OCI-LY7 (cell line): ENCODE data around the gene TXNRD1. TPM values are rescaled to one million over a fixed set of nuclear protein-coding genes. Genes with fewer than 3 reads are reported as not detected.
"Not testable (repeated sequence)": the region's sequence is repeated elsewhere in the genome, so short reads cannot be mapped to it uniquely, and the experiment has no call there.

ENCODE experiments used
- BruUV-seq: library from RNA; stranded (reverse); fragments of 400-500 nt; replicated peaks from 2 replicates; lab custom pipeline; 2021; lab: Mats Ljungman, UMichigan
- CTCF ChIA-PET: fragments of 300-600 bp; sonication (Branson Sonifier 250); formaldehyde crosslinking; loops from one replicate; lab custom pipeline; 2022; ENCODE audit warnings: antibody characterized with exemption; ENCODE audit not compliant: unreplicated experiment; lab: Charles Lee
- POLR2A ChIA-PET: fragments of 300-600 bp; sonication (Branson Sonifier 250); formaldehyde crosslinking; loops from one replicate; lab custom pipeline; 2022; ENCODE audit warnings: antibody characterized with exemption; lab: Charles Lee
- DNase-seq: peaks from one replicate; pipeline ENCODE4 v3.0.0-alpha.2; 2015; ENCODE audit warnings: low spot score
- H2AFZ ChIP-seq: fragments of 200-600 bp; sonication (generic), shearing (Covaris generic); 2 replicates; pipeline ENCODE4 v1.6.1; 2014; ENCODE audit warnings: mild to moderate bottlenecking, antibody characterized with exemption, low read length, moderate library complexity
- H3K27ac ChIP-seq: fragments of 200-600 bp; sonication (generic); 2 replicates; pipeline ENCODE4 v1.5.1; 2014; ENCODE audit warnings: mixed run types, low read depth, mild to moderate bottlenecking, moderate library complexity, low read length, inconsistent platforms; ENCODE audit not compliant: poor library complexity, severe bottlenecking
- H3K36me3 ChIP-seq: fragments of 200-600 bp; sonication (generic); 2 replicates; pipeline ENCODE4 v1.6.1; 2014; ENCODE audit warnings: mild to moderate bottlenecking, antibody characterized with exemption, low read length, moderate library complexity, mixed read lengths; ENCODE audit not compliant: insufficient read depth
- H3K4me1 ChIP-seq: fragments of 200-600 bp; sonication (generic); 2 replicates; pipeline ENCODE4 v1.5.1; 2014; ENCODE audit warnings: mild to moderate bottlenecking, low read length; ENCODE audit not compliant: insufficient read depth, poor library complexity, severe bottlenecking
- H3K4me2 ChIP-seq: fragments of 200-600 bp; sonication (generic); 2 replicates; pipeline ENCODE4 v1.6.1; 2014; ENCODE audit warnings: mild to moderate bottlenecking, low read length
- H3K4me3 ChIP-seq: fragments of 200-600 bp; sonication (generic); 2 replicates; pipeline ENCODE4 v1.5.1; 2014; ENCODE audit warnings: mild to moderate bottlenecking, low read depth, low read length; ENCODE audit not compliant: poor library complexity, severe bottlenecking
- H3K79me2 ChIP-seq: fragments of 200-600 bp; sonication (generic); 2 replicates; pipeline ENCODE4 v1.6.1; 2016; ENCODE audit warnings: low read depth, mild to moderate bottlenecking, low read length, moderate library complexity, mixed read lengths; ENCODE audit not compliant: insufficient read depth
- H3K9me2 ChIP-seq: fragments of 200-600 bp; sonication (generic); 2 replicates; pipeline ENCODE4 v1.6.1; 2016; ENCODE audit warnings: mild to moderate bottlenecking, low read length, mixed read lengths; ENCODE audit not compliant: insufficient read depth
- H3K9me3 ChIP-seq: fragments of 200-600 bp; sonication (generic); 2 replicates; pipeline ENCODE4 v1.6.1; 2014; ENCODE audit warnings: mild to moderate bottlenecking, mixed run types, low read length, mixed read lengths
- H4K20me1 ChIP-seq: fragments of 200-600 bp; sonication (generic); 2 replicates; pipeline ENCODE4 v1.6.1; 2014; ENCODE audit warnings: mild to moderate bottlenecking, antibody characterized with exemption, low read length, moderate library complexity, mixed read lengths; ENCODE audit not compliant: insufficient read depth
- EZH2phosphoT487 ChIP-seq: fragments of 200-600 bp; sonication (generic); IDR thresholded peaks from 2 replicates; pipeline ENCODE4 v1.6.1; 2018; ENCODE audit warnings: low read depth, borderline replicate concordance, mild to moderate bottlenecking, mixed run types, antibody characterized with exemption, low read length, moderate library complexity, mixed read lengths
- intact Hi-C: fragments of 100-400 bp; cut with micrococcal nuclease; formaldehyde crosslinking; loops from one replicate; pipeline ENCODE4 v1.10.0; 2022; ENCODE audit not compliant: unreplicated experiment
- total RNA-seq, 2 experiments: library from RNA; depleted of rRNA in 1 of 2; stranded (reverse); fragments of >200 nt in 1 of 2; shearing (Covaris generic) in 1 of 2; gene quantifications; 2 replicates each; pipeline ENCODE4 v1.2.3, GENCODE V29; 2014 to 2022
- TF ChIP-seq, protein P1 (sequence below): fragments of 200-600 bp; sonication (generic); conservative IDR thresholded peaks from 2 replicates; pipeline ENCODE4 v1.5.1; 2014; ENCODE audit warnings: mild to moderate bottlenecking, antibody characterized with exemption, low read length, moderate library complexity, mixed read lengths

The TXNRD1 gene
- total RNA-seq, 2 experiments from 2014 or later: 117 to 132 TPM

- Histone ChIP-seq H3K4me1 (peaks cover 9% of the 10 kb centered on the region), H3K9me3 (no peaks in the 10 kb centered on the region), H4K20me1 (no peaks in the 10 kb centered on the region), H3K27ac (no peak overlapping the region), H2AFZ (no peak overlapping the region), H3K79me2 (no peaks in the 10 kb centered on the region), H3K4me2 (no peak overlapping the region), H3K36me3 (no peaks in the 10 kb centered on the region), H3K9me2 (no peaks in the 10 kb centered on the region), H3K4me3 (no peak overlapping the region)
- no TSS peak for BruUV-seq
- no peak for DNase-seq
- CTCF ChIA-PET: no interaction called here
- POLR2A ChIA-PET: interaction anchor here (0.6 kb wide), 1 partner anchor 248 kb away, joined by 3 read pairs; no protein-coding TSS in a partner anchor
- intact Hi-C loops: loop anchor here (10.0 kb wide), 1 partner anchor 189 kb away; no protein-coding TSS in a partner anchor
- TF ChIP-seq EZH2phosphoT487: no peak
- TF ChIP-seq, protein P1, sequence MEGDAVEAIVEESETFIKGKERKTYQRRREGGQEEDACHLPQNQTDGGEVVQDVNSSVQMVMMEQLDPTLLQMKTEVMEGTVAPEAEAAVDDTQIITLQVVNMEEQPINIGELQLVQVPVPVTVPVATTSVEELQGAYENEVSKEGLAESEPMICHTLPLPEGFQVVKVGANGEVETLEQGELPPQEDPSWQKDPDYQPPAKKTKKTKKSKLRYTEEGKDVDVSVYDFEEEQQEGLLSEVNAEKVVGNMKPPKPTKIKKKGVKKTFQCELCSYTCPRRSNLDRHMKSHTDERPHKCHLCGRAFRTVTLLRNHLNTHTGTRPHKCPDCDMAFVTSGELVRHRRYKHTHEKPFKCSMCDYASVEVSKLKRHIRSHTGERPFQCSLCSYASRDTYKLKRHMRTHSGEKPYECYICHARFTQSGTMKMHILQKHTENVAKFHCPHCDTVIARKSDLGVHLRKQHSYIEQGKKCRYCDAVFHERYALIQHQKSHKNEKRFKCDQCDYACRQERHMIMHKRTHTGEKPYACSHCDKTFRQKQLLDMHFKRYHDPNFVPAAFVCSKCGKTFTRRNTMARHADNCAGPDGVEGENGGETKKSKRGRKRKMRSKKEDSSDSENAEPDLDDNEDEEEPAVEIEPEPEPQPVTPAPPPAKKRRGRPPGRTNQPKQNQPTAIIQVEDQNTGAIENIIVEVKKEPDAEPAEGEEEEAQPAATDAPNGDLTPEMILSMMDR: no peak
These were observed 169.9 kb downstream of the TXNRD1 start for GRCh38 chr12:104385510-104385909.

DNA sequence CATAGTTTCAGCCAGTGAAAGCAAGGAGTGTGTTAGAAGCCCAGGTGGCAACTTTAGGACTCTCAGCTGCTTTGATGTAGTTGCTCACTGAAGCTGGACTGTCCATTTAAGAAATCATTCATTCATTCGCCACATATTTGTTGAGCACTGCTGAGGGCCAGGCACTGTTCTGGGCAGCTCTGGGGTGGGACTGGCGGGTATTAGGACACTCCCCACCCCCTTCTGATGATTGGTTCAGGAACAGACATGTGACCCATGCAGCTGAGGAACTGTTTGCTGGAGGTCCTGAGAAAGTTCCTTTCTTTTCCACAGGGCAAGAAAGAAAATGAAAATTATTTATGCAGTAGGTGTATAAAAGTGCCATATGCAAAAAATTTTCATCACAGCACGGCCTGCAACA, 170.9 kb downstream of the TXNRD1 start:
- TF ChIP-seq, protein P1: no peak
- no peak for TF ChIP-seq EZH2phosphoT487
- no peak overlapping the region for H3K27ac ChIP-seq
- CTCF ChIA-PET: interaction anchor here (0.6 kb wide), 1 partner anchor 274 kb away, joined by 3 read pairs; no protein-coding TSS in a partner anchor
- H3K4me1 ChIP-seq: peaks cover 7% of the 10 kb centered on the region
- H3K9me3 ChIP-seq: no peaks in the 10 kb centered on the region
- H3K4me3 ChIP-seq: no peak overlapping the region
- H3K9me2 ChIP-seq: no peaks in the 10 kb centered on the region
- POLR2A ChIA-PET: no interaction called here
- H3K79me2 ChIP-seq: no peaks in the 10 kb centered on the region
- DNase-seq: no peak
- H3K36me3 ChIP-seq: no peaks in the 10 kb centered on the region
- intact Hi-C loops: loop anchor here (10.0 kb wide), 1 partner anchor 188 kb away; no protein-coding TSS in a partner anchor
- H4K20me1 ChIP-seq: no peaks in the 10 kb centered on the region
- no peak overlapping the region for H3K4me2 ChIP-seq
- no peak overlapping the region for H2AFZ ChIP-seq
- BruUV-seq: no TSS peak

- H3K79me2 ChIP-seq: no peaks in the 10 kb centered on the region
- H4K20me1 ChIP-seq: no peaks in the 10 kb centered on the region
- H3K4me2 ChIP-seq: no peak overlapping the region
- TF ChIP-seq EZH2phosphoT487: no peak
- TF ChIP-seq, protein P1: no peak
- no peaks in the 10 kb centered on the region for H3K36me3 ChIP-seq
- no peak for DNase-seq
- BruUV-seq: no TSS peak
- no peaks in the 10 kb centered on the region for H3K9me3 ChIP-seq
- H3K4me3 ChIP-seq: no peak overlapping the region
- H2AFZ ChIP-seq: no peak overlapping the region
- peaks cover under 1% of the 10 kb centered on the region for H3K4me1 ChIP-seq
- CTCF ChIA-PET: no interaction called here
- intact Hi-C loops: loop anchor here (10.0 kb wide), 1 partner anchor 188 kb away; no protein-coding TSS in a partner anchor
- H3K27ac ChIP-seq: no peak overlapping the region
- POLR2A ChIA-PET: interaction anchor here (0.6 kb wide), 2 partner anchors 301 to 333 kb away, joined by 3 read pairs; no protein-coding TSS in a partner anchor
- H3K9me2 ChIP-seq: no peaks in the 10 kb centered on the region
These were observed 171.6 kb downstream of the TXNRD1 start for GRCh38 chr12:104387190-104387589.

DNA sequence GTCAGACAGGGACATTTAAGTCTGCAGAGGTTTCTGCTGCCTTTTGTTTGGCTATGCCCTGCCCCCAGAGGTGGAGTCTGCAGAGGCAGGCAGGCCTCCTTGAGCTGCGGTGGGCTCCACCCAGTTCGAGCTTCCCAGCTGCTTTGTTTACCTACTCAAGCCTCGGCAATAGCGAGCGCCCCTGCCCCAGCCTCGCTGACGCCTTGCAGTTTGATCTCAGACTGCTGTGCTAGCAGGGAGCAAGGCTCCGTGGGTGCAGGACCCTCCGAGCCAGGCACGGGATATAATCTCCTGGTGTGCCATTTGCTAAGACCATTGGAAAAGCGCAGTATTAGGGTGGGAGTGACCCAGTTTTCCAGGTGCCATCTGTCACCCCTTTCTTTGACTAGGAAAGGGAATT, 178.5 kb downstream of the TXNRD1 start:
- H3K4me2 ChIP-seq, BruUV-seq, CTCF ChIA-PET, H4K20me1 ChIP-seq, H3K36me3 ChIP-seq, POLR2A ChIA-PET, H2AFZ ChIP-seq, intact Hi-C loops, DNase-seq, H3K4me3 ChIP-seq, H3K27ac ChIP-seq, H3K9me2 ChIP-seq, H3K79me2 ChIP-seq, H3K4me1 ChIP-seq: not testable (repeated sequence)
- peaks cover 15% of the 10 kb centered on the region; the same call in 1 of the 2 replicates for H3K9me3 ChIP-seq
